NOMO-1 treated with dmso at 0.1 percent for 144 hours (cell line): ENCODE data around the gene CDKN2AIPNL.

ENCODE experiments used
- DNase-seq: peaks from one replicate; lab custom pipeline; 2025; ENCODE audit not compliant: unreplicated experiment; lab: John Stamatoyannopoulos, UW

The CDKN2AIPNL gene, protein sequence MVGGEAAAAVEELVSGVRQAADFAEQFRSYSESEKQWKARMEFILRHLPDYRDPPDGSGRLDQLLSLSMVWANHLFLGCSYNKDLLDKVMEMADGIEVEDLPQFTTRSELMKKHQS

DNA sequence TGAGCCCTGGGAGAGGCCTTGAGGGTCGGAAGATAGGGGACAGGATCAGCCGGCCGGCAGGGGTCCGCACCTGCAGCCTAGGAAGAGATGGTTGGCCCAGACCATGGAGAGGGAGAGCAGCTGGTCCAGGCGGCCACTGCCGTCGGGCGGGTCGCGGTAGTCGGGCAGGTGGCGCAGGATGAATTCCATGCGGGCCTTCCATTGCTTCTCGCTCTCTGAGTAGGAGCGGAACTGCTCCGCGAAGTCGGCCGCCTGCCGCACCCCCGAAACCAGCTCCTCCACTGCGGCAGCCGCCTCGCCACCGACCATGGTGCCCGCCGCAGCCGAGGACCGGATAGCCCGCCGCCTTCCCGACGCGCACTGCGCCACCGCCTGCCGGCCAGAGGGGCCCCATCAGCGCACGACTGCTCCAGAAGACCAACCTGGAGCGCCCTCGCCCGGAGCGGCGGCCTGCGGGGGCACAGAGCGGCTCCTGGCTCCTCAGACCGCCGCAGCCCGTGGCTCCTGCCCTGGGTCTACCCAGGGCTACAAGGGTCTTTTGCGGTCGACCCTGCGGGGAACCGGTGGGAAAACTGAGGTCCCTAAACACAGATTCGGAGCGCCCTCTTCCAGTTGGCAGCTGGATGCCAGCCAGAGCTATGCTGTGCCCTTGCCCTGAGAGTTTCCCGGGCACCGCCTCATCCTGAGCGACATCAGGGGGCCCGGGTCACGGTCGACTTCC, at the start of gene CDKN2AIPNL:
Gene CDKN2AIPNL (minus strand): TSS at position 336 of the 721 bp plus-strand sequence. CDS start 27 bp downstream, at position 309.
- peak; percentile 79 for DNase-seq

DNA sequence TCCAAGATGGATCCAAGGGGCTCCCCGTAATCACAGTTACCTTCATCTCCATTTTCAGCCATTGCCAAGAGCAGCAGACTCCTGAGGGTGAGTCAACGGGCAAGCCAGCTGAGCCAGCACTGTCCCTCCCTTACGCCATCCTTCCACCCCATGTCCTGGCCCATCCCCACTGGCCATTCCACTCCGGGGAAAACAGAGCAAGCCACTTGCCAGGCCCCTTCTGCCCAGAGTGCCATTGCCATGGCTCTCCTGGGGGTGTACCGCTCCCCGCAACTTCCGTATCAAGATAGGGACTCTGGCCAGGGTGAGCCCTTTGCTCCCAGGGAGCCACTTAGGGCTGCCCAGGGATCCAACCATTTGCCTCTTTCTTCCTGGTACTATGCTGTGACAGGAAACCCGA, 48.9 kb upstream of the CDKN2AIPNL start:
- DNase-seq, result no peak

GRCh38 chr5:134459491-134459890, 47.8 kb upstream of the CDKN2AIPNL start:
- no peak for DNase-seq

GRCh38 chr5:134459010-134459403, 47.3 kb upstream of the CDKN2AIPNL start:
- no peak for DNase-seq

DNA sequence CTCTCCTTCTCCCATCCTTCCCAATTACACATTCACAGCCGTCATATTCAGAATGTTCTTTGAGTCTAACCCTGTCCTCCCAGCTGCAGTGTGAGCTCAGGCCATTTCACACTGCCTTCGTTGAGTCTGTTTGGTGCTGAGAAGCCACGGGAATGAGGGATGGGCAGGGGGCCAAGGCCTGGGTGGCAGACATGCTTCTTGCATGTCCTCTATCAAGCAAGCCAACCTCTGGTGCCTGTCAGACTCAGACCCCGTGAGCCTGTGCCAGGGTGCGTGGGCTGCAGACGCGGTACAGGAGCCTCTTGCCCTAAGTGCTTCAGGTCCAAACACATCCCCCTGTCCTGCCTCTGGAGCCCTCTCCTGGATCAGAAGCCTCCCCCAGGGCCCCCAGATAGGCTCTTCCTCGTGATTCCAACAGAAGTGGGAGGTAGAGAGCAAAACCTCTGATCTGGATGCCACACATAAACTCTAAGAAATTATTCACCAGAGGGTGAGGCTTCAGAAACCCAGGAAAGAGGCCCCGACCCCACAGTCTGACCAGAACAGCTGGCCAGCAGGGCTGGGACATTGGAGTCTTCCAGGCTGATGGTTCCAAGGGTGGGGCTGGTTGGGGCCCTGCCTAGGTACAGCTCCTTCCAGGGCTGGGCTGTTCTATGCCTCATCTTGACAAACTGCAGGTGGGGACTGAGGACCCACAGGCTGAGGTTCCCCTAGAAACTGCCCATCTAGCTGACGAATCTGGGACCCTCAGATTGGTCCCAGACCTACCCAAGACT, 46.7 kb upstream of the CDKN2AIPNL start:
- DNase-seq, result no peak

DNA sequence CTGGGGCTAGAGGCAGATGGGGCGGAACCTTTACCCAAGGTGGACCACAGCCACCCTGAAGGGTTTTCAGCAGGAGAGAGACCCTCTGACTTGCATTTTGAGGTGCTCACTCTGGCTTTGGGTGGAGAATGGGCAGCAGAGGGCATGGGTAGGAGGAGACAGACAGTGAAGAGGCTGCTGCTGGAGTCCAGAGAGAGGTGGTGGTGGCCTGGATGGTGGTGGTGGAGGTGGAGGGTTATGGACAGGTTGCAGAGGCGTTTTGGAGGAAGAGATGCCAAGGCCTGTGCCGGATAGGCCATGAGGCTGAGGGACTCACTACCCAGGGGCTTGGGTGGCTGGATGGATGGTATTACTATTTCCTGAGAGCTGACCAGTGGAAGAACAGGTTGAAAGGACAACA, 46.1 kb upstream of the CDKN2AIPNL start:
- no peak for DNase-seq

DNA sequence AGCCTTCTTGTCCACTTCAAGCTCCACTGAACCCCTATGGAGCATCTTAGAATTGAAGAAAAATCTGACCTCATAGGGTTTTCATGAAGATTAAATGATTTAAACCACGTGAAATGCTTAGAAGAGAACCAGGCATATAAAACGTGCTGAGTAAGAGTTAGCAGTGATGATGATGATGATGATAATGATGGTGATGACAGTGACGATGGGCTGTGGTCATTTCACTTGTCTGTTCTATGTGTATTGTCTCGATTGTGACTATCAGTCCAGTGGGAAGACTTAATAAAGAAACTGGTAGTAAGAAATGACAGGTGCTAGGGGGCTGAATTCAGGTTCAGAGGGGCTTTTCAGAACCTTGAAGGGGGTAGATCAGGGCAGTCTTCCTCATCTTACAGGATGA, 45.1 kb upstream of the CDKN2AIPNL start:
- no peak for DNase-seq

DNA sequence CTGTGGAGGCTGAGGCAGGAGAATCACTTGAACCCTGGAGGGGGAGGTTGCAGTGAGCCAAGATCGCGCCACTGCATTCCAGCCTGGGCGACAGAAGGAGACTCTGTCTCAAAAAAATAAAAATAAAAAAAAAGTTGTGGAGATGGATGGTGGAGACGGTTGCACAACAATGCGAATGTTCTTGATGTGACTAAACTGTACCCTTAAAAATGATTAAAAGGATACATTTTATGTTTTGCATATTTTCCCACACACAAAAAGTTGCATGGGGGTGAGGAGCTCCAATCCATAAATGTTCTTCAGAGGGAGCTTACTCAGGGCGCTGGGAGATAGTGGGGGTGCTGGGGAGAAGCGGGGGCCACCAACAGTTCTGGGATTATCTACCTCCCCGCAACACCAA, 43.8 kb upstream of the CDKN2AIPNL start:
- no peak for DNase-seq

DNA sequence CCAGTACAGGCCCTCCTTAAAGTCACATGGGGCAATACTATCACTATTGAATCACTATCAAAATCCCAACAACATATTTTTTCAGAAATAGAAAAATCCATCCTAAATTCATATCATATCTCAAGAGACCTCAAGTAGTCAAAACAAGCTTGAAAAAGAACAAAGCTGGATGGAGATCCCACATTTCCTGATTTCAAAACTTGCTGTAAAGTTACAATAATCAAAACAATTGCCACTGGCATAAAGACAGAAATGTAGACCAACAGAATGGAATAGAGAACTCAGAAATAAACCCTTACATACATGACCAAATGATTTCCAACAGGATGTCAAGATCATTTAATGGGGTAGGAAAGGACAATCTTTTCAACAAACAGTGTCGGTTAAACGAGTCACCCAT, 41.3 kb upstream of the CDKN2AIPNL start:
- DNase-seq, result no peak

GRCh38 chr5:134451936-134452505, 40.3 kb upstream of the CDKN2AIPNL start:
- no peak for DNase-seq

- no peak for DNase-seq
Observed at GRCh38 chr5:134451225-134451935, 39.7 kb upstream of the CDKN2AIPNL start.

GRCh38 chr5:134450374-134450773, 38.7 kb upstream of the CDKN2AIPNL start:
- peak; percentile 44 for DNase-seq

- no peak for DNase-seq
Observed at GRCh38 chr5:134449167-134449566, 37.5 kb upstream of the CDKN2AIPNL start.

GRCh38 chr5:134447815-134448520, 36.3 kb upstream of the CDKN2AIPNL start:
- DNase-seq, result no peak

DNA sequence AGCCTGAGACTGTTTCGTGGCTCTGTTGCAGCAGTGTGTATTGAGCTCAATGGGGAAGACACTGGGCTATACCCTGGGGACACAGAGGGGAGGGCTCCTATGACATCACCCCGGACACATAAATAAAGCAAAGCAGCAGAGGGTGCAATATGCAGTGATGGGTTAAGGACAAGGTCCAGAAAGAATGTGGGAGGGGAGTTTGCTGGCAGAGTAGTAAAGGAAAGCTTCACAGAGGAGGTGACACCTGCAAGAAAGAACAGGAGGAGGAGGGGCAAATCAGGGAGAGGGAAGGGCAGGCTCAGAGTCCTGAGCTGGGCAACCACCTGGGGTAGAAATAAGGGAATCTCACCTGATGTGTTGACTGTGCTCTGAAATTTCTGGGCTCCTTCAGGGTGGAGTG, 35.3 kb upstream of the CDKN2AIPNL start:
- no peak for DNase-seq

GRCh38 chr5:134445856-134446818, 34.5 kb upstream of the CDKN2AIPNL start:
- no peak for DNase-seq

- DNase-seq, result no peak
Observed at GRCh38 chr5:134444941-134445471, 33.3 kb upstream of the CDKN2AIPNL start.

- DNase-seq, result no peak
Observed at GRCh38 chr5:134440201-134440755, 28.6 kb upstream of the CDKN2AIPNL start.

DNA sequence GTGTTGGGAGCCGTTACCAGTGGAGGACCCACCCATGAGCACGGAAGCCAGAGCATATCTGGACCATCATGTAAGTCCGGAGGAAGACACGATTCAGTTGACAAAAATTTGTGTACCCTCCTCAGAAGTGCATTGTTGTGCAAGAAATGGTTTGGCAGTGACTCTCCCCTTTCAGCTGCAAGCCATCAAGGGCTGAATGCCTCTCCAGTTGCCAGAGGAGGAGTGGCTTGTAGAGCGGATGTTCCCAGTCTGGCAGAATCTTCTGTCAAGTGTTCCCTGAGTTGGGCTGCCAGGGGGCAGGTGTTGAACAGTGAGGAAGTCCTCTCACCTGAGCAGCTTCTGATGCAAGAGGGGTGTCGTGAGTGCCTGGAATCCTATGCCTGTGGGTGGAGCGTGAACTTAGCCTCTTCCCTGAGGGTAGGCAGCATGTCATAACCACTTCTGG, 27.6 kb upstream of the CDKN2AIPNL start:
- no peak for DNase-seq
